SH-SY5Y (cell line): Measurements from ENCODE around the gene MRPL52.

Experiments used
- GATA2 ChIP-seq: IDR thresholded peaks from 2 replicates; pipeline ENCODE4 v1.6.1; 2011; ENCODE audit warnings: mild to moderate bottlenecking, low read depth, low read length
- GATA3 ChIP-seq: IDR thresholded peaks from 2 replicates; pipeline ENCODE4 v1.6.1; 2011; ENCODE audit warnings: low read depth, mild to moderate bottlenecking, low read length, moderate library complexity

Gene MRPL52

DNA sequence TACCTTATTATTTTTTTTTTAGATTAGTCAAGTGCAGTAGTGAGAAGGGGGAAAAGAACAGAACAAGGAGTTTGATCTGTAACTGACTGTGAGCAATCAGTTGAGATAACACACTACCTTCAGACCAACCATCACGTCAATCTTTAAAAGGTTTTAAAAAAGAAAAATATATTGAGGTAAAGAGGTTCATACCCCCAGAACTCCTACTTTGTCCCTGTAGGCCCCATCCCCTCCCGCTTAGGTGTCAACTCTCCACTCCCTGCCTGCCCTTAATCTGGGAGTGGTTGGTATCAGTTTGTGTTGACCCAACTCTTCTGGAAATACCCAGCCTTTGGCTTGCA, 22.9 kb downstream of the MRPL52 start:
- no peak for TF ChIP-seq GATA2
- TF ChIP-seq GATA3: no peak

DNA sequence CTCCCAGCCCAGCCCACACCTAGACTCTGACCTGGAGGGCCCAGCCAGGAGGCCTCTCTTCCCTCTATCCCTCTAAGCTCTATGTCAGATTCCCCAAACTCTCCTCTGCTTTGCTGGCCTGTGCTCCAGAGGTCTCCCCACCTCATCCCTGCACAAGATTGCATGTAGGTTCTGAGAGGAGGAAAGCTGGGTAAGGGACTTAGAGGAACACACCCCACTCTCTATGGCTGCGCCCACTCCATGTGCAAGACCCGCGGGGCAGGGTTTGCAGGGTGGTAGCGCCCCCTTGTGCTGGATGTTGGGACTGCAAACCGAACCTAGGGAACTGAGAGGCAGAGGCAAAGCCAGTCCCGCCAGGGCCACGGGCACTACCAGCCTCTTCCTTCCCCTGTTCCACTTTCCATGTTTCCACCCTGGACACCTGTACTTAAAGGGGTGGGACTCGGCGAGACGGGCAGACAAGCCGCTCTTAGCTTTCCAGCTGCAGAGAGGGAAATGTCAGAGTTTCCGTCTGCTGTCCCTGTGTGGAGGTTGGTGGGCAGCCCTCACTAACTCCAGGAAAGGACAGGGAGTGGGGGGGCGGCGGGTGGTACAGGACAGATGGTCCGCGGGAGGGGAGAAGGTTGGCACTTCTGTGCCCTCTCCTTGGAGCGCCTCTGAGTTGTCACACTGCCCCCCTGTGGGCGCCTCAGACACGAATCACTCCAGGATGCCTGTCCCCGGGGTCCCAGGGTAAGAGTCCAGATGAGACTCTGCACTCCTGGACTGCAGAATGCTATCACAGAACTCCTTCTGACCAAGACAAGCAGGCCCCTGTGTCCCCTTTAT, 23.5 kb downstream of the MRPL52 start:
- TF ChIP-seq GATA2 (no peak), GATA3 (no peak)

DNA sequence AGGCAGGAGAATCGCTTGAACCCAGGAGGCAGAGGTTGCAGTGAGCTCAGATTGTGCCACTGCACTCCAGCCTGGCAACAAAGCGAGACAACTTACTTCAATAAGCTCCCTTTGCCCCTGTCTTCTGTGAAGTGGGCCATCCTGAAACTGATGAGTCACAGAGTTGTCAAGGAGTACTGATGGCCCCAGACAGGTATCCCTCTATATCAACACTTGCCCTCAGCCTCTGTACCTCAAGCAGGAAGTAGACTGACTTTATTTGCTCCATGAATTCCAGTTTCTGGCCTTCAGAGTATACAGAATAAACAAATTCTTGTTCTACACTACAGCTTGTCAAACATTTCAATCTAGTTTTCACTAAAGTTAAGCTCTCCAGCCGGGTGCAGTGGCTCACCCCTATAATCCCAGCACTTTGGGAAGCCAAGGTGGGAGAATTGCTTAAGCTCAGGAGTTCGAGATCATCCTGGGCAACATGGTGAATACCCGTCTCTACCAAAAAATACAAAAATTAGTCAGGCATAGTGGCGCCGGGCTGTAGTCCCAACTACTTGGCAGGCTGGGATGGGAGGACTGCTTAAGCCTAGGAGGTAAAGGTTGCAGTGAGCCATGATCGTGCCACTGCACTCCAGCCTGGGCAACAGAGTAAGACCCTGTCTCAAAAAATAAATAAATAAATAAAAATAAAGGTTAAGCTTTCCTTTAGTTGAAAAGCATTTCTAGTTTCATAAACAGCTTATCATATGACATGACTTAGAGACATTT, 25.5 kb downstream of the MRPL52 start:
- TF ChIP-seq GATA2 (no peak), GATA3 (no peak)

DNA sequence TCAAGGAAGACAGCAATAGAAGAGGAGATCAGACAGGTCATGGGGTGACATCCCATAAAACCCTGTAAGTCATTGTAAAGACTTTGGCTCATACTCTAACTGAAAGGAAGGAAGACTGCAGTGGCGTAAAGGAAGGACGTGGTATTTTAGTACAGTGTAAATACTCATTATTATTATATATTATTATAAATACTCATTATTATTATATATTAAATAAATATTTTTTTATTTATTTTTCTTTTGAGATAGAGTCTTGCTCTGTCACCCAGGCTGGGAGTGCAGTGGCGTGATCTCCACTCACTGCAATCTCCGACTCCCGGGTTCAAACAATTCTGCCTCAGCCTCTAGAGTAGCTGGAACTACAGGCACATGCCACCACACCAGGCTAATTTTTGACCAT, 26.7 kb downstream of the MRPL52 start:
- no peak for TF ChIP-seq GATA2
- TF ChIP-seq GATA3: no peak

DNA sequence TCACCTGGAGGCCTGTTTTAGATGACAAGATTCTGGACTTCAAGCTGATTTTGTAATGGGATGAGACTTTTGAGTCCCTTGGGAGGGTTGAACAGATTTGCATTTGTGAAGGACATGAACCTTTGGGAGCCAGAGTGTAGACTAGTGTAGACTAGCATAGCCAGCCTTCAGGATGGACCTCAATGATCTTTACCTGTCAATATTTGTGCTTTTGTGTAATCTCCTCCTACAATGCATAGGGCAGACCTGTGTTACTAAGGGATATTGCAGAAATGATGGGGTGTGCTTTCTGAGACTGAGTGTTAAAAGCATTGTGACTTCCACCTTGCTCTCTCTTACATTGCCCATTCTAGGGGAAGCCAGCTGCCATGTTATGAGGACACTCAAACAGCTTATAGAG, 32.0 kb downstream of the MRPL52 start:
- no peak for TF ChIP-seq GATA2
- TF ChIP-seq GATA3: no peak

DNA sequence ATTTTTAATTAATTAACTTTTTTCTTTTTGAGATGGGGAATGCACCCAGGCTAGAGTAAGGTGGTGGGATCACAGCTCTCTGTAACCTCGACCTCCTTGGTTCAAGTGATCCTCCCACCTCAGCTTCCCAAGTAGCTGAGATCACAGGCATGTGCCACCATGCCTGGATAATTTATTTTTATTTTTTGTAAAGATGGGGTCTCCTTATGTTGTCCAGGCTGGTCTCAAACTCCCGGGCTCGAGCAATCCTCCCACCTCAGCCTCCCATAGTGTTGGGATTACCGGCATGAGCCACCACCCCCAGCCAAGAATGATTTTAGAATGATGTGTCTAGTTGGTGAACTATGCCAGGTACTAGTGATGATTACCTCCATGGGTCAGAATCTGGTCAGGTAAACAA, 35.3 kb downstream of the MRPL52 start:
- no peak for TF ChIP-seq GATA3
- TF ChIP-seq GATA2: no peak

DNA sequence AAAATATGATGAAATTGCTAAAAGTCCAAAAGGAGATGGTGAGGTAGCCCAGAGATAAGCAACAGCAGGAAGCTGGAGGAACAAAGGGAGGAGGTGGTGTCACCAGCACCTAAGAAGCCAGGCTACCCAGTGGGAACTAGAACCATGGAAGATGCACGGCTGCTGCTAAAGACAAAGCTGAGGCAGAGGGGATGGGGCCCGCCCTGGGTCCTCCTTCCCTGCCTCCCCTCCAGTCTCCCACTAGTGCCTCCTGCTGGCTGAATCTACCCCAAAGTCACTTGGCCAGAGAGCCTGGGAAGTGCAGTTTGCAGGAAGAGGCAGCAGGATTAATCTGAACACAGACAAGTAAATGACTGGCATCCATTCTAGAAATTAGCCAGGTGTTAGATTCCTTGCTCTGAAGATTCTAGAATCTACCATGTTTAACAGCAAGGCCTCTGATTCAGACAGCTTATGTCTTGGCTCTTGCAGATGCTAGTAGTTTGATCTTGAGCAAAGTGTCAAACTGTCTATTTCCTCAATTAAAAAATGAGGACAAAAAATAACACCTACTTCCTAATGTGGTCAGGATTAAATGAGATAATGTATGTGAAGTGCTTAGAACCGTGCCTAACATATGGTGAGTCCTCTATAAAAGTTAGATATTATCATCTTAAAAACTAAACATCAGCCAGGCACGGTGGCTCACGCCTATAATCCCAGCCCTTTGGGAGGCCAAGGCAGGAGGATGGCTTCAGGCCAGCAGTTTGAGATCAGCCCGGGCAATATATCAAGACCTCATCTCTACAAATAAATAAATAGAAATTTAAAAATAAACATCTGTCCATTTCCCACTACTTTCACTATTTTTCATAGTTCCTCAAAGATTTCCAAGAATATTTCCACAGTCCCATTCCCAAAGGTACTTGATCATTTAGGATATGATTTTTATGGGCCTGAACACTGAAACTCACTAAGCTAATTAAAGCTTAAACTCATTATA, 36.0 kb downstream of the MRPL52 start:
- TF ChIP-seq GATA3 (no peak), GATA2 (no peak)

DNA sequence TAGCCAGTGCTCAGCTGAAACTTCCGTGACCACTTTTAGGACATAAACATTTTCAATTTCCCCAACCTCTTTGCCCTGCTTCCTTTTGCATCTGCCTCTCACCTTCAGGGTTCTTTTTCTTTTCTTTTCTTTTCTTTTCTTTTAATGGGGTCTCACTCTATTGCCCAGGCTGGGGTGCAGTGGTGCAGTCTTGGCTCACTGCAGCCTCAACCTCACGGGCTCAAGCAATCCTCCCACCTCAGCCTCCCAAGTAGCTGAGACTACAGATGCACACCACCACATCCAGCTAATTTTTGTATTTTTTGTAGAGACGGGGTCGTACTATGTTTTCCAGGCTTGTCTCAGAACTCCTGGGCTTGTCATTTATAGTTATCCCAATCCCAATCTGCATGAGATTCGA, 37.2 kb downstream of the MRPL52 start:
- no peak for TF ChIP-seq GATA2
- TF ChIP-seq GATA3: no peak

DNA sequence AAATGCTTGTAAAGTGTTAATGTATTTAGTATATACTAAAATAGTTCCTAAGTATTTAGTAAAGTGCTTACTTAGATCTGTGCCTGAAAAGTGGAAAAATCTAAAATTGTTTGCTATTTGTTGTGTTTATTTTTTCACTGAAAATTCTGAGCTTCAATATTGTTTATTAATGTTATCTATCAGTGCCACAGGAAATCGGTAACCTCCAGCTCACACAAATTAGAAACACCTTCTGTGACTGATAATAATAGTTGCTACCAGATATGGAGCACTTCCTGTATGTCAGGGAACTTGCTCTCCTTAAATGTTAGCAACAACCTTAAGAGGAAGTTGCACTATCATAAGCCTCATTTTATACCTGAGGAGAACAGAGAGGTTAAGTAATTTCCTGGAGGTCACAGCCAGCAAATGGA, 41.1 kb downstream of the MRPL52 start:
- no peak for TF ChIP-seq GATA3
- TF ChIP-seq GATA2: no peak

DNA sequence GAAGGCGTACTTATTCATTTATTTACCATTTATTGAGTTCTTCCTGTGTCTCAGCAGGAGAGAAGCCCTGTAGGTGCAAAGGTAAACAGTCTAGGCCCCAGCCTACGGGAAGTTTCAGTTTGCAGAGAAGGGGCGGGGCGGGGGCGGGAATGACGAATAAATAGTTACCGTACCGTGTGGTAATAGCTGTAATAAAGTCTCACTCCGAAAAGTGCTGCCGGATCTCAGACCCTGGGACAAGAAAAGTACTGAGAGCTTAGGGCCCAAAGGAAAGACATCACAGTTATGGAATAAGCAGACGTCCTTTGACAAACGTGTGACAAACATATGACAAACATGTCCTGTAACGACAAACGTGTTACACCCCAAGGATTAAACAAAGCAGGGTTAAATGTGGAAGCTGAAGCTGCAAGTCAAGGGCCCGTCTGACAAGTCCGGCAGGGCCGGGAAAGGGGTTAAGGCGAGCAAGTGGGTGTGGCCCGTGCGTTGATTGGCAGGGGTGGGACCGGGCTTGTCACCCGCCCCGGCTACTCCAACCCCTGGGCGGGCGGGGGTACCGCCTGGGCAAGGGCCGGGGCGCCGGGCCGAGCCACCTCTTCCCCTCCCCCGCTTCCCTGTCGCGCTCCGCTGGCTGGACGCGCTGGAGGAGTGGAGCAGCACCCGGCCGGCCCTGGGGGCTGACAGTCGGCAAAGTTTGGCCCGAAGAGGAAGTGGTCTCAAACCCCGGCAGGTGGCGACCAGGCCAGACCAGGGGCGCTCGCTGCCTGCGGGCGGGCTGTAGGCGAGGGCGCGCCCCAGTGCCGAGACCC, 41.7 kb downstream of the MRPL52 start, which contains the start of gene LRP10:
Gene LRP10 (plus strand): TSS at position 517 of the 809 bp plus-strand sequence. CDS start 564 bp downstream, outside the sequence.
- TF ChIP-seq GATA2: no peak
- TF ChIP-seq GATA3: no peak

DNA sequence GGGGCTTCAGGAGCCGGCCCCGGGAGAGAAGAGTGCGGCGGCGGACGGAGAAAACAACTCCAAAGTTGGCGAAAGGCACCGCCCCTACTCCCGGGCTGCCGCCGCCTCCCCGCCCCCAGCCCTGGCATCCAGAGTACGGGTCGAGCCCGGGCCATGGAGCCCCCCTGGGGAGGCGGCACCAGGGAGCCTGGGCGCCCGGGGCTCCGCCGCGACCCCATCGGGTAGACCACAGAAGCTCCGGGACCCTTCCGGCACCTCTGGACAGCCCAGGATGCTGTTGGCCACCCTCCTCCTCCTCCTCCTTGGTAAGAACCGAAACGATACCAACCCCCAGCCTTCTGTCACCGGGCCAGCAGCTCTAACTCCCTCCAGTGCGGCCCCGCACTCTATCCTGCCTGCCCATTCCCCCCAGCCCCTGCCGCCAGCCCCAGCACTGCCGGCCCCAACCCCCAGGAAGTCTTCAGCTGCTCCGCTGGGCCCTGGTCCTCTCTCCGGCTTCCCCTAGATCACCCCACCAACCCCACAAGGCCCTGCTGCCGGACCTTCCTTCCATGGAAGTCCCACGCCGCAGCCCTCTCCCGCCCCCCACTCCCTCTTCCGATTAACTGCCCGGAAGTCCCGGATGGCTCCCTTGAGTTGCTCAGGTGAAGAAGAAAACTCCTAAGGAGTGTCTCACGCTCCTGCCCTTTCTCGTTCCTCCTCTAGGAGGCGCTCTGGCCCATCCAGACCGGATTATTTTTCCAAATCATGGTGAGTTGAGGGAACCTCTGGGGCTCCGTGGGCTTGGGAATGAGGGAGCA, 42.5 kb downstream of the MRPL52 start:
- TF ChIP-seq GATA3 (no peak), GATA2 (no peak)

DNA sequence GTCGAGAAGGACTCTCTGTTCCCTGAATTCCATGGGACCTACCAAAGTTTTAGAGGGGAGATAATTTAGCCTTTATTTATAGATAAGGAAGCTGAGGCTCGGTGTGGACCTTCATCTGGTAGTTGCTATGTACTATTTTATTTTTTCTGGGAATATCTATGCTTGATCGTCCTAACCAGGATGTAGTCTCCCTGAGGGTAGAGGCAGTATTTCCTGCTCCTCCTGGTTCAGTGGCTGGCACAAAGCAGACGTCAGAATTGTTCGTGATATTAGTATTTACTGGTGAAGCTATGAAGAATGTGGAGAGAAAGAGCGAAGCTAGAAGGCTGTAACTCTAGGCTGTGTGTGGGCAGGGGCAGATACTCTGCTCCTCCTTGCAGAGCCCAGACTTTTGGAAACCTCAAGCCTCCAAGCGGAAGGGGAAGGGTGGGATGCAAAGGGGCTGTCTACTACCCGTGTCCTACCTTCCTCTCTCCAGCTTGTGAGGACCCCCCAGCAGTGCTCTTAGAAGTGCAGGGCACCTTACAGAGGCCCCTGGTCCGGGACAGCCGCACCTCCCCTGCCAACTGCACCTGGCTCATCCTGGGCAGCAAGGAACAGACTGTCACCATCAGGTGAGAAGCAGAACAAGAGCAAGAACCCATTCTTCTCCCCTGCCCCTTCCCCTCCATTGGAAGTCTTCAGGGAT, 43.3 kb downstream of the MRPL52 start:
- TF ChIP-seq GATA2 (no peak), GATA3 (no peak)
